Skin epidermis (tissue), 12 donors: ENCODE data around the gene CD209.
A peak's percentile ranks its signal among the peaks of the same experiment; 100 is the strongest.

ENCODE experiments used
- H3K27ac ChIP-seq, 21 experiments: fragments of 200-600 bp; sonication (generic) in 11 of 21; one replicate each; pipeline ENCODE4 v1.5.0; 2020; ENCODE audit warnings: mild to moderate bottlenecking in 3 of 21, inconsistent platforms in 2 of 21, moderate library complexity in 2 of 21
- H3K4me3 ChIP-seq, 7 experiments: fragments of 200-600 bp; sonication (generic) in 2 of 7; one replicate each; pipeline ENCODE4 v1.5.0; 2020; ENCODE audit warnings: inconsistent platforms in 2 of 7, mild to moderate bottlenecking in 2 of 7, moderate library complexity in 1 of 7

Gene CD209

DNA sequence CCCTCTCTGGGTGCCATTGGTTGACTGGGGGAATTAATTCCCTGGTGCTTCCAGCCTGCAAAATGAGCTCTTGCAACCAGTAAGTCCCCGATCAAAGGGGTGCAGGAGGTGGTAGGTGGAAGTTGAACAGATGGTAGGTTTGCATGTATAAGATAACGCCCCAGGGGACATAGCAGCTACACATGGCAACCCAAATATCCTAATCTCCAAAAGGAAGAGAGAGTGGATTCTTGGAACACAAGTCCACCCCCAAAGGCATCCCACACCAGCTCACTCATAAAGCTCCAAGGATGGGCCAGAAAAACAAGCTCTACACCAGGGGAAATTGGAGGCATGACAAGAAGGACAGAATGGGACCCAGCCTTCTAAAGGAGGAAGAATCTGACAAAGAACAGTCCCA, 4.8 kb downstream of the CD209 start:
- Histone ChIP-seq H3K27ac (no peak overlapping the region), H3K4me3 (no peak overlapping the region)

GRCh38 chr19:7740682-7741054, 6.7 kb downstream of the CD209 start:
- H3K27ac ChIP-seq, result peak overlapping the region in 1 of 21 experiments; percentile 50
- no peak overlapping the region for H3K4me3 ChIP-seq

- no peak overlapping the region for H3K4me3 ChIP-seq
- H3K27ac ChIP-seq, result peak overlapping the region in 2 of 21 experiments; percentile 33 to 50
Measured at GRCh38 chr19:7739801-7740681, 7.3 kb downstream of the CD209 start.

GRCh38 chr19:7739211-7739755, 8.1 kb downstream of the CD209 start:
- H3K4me3 ChIP-seq, result no peak overlapping the region
- H3K27ac ChIP-seq, result no peak overlapping the region

GRCh38 chr19:7738023-7738422, 9.3 kb downstream of the CD209 start:
- H3K4me3 ChIP-seq, result no peak overlapping the region
- H3K27ac ChIP-seq, result no peak overlapping the region

DNA sequence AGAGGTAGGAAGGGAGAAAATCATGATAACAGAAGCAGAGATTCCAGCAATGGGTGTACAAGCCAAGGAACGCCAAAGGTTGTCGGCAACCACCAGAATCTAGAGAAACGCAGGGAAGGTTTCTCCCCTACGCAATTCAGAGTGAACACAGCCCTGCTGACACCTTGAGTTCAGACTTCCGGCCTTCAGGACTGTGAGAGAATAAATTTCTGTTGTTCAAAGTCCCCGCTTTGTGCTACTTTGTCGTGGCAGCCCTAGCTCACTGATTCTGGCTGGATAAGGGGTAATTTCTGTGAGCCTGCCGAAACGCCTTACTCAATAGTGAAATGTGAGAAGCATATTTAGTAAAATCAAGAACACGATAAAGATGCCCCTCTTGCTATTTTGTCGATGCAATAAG, 10.1 kb downstream of the CD209 start:
- no peak overlapping the region for H3K4me3 ChIP-seq
- H3K27ac ChIP-seq, result no peak overlapping the region

GRCh38 chr19:7736148-7736547, 11.2 kb downstream of the CD209 start:
- Histone ChIP-seq H3K27ac (no peak overlapping the region), H3K4me3 (no peak overlapping the region)

- no peak overlapping the region for H3K4me3 ChIP-seq
- H3K27ac ChIP-seq, result peak overlapping the region in 3 of 21 experiments; percentile 6 to 23 (median 9)
Measured at GRCh38 chr19:7734220-7735203, 12.8 kb downstream of the CD209 start.

GRCh38 chr19:7733376-7733775, 14.0 kb downstream of the CD209 start:
- Histone ChIP-seq H3K27ac (no peak overlapping the region), H3K4me3 (no peak overlapping the region)

DNA sequence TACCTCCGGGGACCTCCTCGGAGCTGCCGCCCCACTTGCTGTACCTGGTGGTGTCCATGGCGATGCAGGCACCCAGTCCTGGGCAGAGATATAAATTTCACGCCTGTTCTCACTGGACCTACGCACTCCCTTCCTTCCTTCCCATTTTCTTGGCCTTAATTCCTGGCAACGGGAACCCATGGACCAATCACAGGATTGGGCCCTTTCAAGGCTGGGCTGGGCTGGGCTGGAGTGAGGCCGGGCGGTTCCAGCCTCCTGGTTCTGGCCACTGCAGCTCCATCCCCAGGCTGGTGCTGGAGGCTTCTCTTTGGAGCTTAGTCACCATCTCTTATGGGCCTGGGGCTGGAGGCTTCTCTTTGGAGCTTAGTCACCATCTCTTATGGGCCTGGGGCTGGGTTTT, 15.3 kb downstream of the CD209 start, which contains the start of gene CLEC4G:
Gene CLEC4G, minus strand, starts transcription at position 66 of the 400 bp plus-strand sequence. Its CDS starts 8 bp downstream, at position 58.
- Histone ChIP-seq H3K4me3 (no peak within 1 kb of the TSS), H3K27ac (no peak within 1 kb of the TSS)

- Histone ChIP-seq H3K4me3 (no peak overlapping the region), H3K27ac (no peak overlapping the region)
Measured at GRCh38 chr19:7731615-7732014, 15.7 kb downstream of the CD209 start.

GRCh38 chr19:7731218-7731595, 16.1 kb downstream of the CD209 start:
- no peak overlapping the region for H3K4me3 ChIP-seq
- no peak overlapping the region for H3K27ac ChIP-seq

GRCh38 chr19:7730286-7731217, 16.8 kb downstream of the CD209 start:
- H3K27ac ChIP-seq, result no peak overlapping the region
- H3K4me3 ChIP-seq, result no peak overlapping the region

GRCh38 chr19:7729831-7730285, 17.5 kb downstream of the CD209 start:
- H3K4me3 ChIP-seq, result no peak overlapping the region
- no peak overlapping the region for H3K27ac ChIP-seq

- Histone ChIP-seq H3K27ac (no peak overlapping the region), H3K4me3 (no peak overlapping the region)
Measured at GRCh38 chr19:7729211-7729610, 18.1 kb downstream of the CD209 start.

DNA sequence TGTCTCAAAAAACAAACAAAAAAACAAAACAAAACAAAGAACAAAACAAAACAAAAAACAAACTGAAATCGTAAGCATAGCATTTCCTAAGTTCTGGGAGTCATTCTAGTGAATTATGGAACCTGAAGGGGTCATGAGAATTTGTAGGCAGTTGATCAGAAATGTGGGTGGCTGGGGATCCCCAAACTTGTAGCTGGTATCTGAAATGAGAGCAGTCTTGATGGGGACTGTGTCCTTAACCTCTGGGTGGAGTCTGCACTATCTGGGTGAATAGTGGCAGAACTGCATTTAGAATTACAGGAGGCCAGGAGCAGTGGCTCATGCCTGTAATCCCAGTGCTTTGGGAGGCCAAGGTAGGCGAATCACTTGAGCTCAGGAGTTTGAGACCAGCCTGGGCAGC, 21.5 kb downstream of the CD209 start:
- Histone ChIP-seq H3K4me3 (no peak overlapping the region), H3K27ac (no peak overlapping the region)

GRCh38 chr19:7722231-7722651, 25.1 kb downstream of the CD209 start:
- Histone ChIP-seq H3K4me3 (no peak overlapping the region), H3K27ac (no peak overlapping the region)

GRCh38 chr19:7720351-7720750, 27.0 kb downstream of the CD209 start:
- Histone ChIP-seq H3K4me3 (no peak overlapping the region), H3K27ac (no peak overlapping the region)

DNA sequence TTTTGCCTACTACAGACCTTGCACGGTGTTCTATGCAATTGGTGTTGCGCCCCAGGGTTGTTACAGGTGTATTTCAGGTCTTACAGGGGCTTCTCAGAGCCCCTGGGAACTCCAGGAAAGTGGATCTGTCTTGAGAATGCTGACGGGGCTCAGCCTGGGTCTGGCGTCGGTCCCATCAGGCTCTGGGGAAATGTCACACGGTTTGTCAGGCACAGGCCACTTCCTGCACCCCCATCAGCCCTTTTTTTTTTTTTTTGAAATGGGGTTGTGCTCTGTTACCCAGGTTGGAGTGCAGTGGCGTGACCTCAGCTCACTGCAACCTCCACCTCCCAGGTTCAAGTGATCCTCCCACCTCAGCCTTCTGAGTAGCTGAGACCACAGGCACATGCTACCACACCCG, 28.7 kb downstream of the CD209 start:
- Histone ChIP-seq H3K4me3 (no peak overlapping the region), H3K27ac (no peak overlapping the region)
